ENCODE measurements around the gene FAM234B.

DNA sequence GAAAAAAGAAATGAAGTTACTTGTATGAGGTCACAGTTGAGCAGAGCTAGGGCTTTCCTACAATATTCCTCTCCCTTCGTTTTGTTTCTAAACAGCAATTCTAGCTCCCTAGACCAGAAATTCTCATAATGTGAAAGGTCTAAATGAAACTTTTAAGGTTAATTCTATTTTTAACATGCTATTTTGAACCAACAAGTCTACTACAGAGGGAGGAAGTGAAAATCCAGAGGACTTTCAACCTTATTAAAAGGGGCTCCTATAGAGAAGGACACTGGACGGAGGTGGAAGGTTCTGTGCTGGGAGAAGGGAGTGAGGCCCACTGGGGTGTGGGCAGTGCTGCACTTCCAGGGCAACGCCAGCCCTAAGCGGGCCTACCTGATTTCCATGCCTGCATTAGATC is 45.9 kb downstream of the FAM234B start:
- TF ChIP-seq GATA3 (IDR thresholded peaks at IDR 0.05; ENCODE audit: low read depth, low read length) (no peak), GATA2 (IDR thresholded peaks at IDR 0.05; ENCODE audit: low read depth, low read length) (no peak)
